Iris pigment epithelial cell (primary cell): ENCODE data around the gene NAA50.

Source experiments
- DNase-seq: peaks from one replicate; pipeline ENCODE4 v3.0.0-alpha.2; 2011; ENCODE audit warnings: low read depth

The NAA50 gene

DNA sequence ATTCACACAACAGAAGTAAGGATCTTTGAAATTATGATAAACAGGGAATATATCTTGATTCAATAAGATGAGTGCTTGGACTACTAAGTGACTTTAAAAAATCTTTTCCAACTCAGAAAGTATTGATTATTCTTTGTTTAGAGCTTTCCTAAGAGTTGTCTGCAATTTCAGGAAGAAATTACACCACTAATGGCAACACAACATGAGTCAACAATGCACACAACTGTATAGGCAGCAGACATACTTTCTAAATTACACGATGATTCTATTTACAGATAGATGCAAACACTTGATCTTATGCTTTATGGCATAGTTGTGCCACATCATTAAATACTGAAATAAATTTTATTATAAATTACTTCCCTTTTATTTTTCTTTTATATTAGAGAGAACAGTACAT is 4.4 kb downstream of the NAA50 start:
- peak; percentile 34 for DNase-seq

DNA sequence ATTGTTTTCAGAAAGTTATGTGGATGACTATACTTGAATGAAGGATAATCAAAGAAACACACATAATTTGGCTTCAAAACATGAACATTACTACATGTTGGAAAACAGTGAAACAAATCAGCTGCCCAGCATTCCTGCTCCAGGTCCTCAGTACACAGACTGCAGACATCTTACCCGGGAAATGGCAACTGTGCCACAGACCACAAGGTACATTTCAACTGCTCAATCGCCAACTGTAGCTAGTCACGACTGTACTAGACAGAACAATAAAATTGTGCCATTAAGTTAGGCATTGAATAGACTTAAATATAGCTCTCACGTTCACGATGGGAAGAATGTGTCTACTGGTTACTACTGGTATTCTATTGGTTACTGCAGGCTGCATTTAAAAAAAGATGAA is 5.0 kb downstream of the NAA50 start:
- DNase-seq: no peak

DNA sequence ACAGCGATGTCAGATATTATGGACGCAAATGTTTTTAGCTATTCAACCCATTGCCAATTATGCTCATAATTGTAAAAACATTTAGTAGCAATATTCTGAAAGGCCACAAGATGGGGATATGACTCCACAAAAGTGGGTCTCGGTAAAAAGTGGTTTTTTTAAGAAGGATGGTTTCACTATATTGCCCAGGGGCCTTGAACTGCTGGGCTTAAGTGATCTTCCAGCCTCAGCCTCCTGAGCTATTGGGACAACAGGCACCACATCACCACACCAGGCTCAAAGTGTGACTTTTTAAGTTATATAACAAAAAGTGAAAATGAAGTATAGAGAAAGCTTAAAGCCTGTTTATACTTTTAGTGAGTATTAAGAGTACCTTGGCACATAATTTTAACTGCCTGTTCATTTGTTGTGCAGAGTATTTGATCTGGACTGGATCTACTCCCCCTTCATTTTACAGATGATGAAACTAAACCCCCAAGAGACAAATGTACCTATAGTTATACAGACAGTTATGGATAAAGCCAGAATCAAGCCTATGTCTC is 9.4 kb downstream of the NAA50 start:
- peak; percentile 65 for DNase-seq

DNA sequence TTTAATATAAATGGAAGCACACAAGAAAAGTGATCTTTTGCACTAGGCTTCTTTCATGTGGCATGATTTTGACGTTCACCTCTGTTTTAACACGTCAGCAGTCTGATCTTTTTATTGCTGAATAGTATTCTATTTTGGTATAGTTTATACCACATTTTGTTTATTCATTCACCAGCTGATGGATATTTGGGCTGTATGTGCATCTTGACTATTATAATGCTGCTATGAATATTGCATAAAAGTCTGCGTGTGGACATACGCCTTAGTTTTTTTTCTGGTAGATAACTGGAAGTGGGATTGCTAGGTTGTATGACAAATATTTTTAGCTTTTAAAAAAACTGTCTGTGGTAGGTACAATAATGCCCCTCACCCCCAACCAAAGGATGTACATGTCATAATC is 14.4 kb downstream of the NAA50 start:
- DNase-seq: no peak

DNA sequence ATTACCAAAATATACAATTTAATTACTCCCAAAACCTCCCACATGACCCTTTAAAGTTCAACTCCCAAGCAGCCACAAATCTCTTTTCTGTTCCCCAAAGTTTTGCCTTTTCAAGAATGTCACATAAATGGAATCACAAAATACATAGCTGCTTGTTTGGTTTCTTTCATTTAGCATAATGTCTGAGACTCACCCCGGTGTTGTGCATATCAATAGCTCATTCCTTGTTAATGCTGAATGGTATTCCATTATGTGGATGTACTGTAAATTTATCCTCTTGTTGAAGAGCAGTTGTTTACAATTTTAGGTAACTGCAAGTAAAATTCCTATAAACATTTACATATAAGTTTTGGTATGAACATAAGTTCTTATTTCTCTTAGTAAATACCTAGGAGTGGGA is 15.5 kb downstream of the NAA50 start:
- no peak for DNase-seq

DNA sequence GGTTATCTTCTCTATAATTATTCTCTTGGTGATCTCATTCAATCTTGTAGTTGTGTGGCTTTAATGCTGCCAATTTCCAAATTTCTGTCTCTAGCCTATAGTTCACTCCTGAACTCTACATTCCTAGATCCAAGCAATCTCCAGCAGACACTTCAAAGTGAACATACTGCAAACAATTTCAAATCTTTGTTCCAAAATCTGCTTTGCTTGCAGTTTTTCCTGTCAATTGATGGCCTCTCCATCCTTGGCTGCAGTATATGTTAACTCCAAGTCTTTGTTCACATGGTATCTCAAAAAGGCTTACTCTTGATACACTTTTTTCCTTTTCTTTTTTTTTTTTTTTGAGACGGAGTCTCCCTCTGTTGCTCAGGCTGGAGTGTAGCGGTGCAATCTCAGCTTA is 17.4 kb downstream of the NAA50 start:
- DNase-seq: no peak

DNA sequence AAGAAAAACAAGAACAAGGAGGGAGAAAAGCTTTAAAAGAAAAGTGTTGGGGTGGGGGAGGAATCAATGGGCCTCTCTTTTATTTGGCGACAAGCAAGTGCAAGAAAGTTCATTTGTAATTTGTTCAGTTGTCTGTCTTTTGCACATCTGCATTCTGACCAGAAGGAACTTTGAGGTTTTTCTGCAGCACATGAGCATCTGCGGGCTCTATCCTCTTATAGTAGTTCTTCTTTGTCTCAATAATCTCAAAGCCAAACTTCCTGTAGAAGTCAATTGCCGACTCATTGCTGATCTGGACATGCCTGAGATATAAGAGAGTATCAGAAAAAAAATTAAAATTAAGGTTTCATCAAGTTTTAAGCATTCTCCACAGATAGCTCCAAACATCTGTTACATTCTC is 24.4 kb downstream of the NAA50 start:
- DNase-seq: no peak

DNA sequence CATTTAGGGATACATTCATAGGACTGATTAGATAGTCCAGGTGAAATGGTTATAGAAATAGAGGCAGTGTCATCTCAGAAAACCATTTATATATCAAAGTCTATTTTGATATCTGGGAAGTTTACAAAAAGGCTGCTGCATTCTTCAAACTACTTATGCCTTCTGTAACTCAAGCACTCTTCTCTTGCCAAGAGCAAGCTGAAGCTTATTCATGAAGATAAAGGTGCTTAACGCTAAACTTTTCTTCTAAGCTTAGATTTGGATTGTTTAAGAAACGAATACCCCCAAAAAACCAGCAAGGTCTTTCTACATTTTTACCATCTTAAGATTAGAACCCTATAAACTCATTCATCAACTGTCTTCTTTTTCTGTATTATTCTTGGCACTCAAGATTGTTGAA is 26.3 kb downstream of the NAA50 start:
- DNase-seq: no peak

DNA sequence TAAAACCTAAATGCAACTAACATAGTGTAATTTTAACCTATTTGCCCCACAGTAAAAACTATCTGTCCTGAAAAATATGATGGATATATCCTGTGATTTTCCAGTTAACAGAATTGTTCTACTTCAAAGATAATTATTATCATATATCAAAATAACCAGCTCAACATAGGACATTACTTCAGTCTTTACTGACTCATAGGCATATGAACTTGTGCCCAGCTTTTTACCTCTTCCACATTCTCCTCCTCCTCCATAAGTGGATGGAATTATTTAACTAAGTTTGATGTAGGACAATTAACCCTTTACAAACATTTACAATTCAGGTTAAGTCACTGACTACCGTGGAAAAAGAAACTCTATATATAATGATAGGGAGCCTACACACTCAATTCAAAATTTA is 26.8 kb downstream of the NAA50 start:
- no peak for DNase-seq

DNA sequence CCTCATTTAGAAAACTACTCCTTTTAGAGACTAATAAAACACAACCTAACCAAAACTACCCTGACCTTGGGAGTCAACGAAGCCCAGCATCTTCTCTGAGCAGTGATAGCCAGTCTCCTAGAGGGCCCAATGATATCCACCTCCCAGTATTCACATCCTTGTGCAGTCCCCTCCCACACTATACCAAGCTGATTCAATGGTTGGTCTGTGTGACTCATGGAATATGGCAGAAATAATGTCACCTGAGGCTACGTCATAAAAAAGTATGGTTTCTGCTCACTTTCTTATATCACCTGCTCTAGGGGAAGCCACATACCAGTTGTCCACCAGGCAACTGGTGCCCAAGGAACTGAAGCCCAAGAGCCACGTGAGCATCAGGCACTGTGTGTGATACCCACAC is 28.2 kb downstream of the NAA50 start:
- DNase-seq: no peak

DNA sequence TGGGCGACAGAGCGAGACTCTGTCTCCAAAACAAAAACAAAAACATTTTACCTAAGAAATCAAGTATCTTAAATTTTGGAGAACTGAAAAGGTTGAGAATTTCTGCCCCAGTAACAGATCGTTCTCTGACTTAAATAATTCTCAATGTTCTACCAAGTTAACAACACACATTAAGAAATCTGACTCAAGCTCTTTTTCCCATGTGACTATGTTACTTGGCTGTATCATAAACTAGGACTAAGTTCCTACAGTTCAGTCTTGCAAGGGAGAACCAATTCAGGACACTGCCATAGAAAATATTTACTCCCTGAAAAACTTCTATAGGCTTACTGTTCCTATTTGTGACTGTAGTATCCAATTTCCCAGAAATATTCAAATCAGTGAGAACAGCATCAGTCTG is 28.7 kb downstream of the NAA50 start:
- DNase-seq: no peak

DNA sequence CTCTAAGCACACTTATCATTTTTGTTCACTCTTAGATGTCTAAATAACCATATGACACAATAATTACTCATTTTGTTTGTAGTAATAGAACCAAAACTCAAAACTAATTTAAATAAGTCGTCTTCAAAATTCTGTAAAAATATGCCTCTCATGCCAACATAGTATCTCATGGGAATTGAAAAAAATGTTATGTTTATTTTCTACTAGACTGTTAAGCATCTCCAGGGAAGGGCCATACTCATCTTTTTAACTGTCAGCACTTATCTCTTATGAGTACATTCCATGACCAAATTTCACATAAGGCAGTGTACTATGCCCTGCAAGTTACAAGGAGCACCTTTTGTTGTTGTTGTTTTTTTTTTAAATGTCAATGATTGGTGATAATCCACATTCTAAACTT is 31.3 kb downstream of the NAA50 start:
- no peak for DNase-seq

DNA sequence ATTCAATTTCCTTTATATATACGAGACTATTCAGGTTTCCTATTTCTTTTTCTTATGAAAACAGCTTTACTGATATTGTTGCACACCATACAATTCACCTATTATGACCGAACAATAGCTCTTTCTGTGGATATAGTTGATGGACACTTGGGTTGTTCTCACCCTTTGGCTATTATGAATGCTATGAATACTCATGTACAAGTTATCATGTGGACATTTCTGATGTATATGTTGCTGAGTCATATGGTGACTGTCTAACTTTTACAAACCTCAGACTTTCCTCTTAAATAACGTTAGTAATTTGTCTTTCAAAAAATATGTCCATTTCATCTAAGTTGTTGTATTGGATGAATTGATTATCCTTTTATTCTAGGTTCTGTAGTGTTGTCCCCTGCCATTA is 33.9 kb downstream of the NAA50 start:
- DNase-seq: peak; percentile 40

DNA sequence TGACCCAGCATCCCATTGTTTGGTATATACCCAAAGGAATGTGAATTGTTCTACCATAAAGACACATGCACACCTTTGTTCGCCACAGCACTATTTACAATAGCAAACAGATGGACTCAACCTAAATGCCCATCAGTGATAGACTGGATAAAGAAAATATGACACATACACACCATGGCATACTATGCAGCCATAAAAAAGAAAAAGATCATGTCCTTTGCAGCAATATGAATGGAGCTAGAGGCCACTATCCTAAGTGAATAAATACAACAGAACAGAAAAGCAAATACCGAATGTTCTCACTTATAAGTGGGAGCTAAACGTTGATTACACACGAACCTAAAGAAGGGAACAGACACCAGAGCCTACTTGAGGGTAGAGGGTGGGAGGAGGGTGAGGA is 38.2 kb downstream of the NAA50 start:
- DNase-seq: no peak

DNA sequence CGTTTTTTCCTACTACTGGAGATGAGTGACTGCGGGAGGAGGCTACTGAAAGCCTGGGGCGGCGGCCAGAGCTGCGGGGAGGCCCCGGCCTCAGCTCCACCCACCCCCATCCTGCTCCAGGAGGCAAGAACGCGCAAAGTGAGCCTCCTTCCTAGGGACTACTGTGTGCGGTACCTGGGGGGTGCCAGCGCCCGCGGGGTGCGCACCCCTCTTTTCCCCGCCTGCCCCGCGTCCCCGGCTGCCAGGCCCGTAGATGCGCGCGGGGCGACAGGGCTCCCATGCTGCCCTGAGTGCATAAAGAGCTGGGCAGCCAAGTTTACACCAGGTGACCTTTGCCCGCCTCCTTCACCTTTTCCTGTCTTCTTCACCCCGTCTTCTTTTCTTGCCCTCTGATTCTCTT is 47.1 kb downstream of the NAA50 start:
- peak; percentile 34 for DNase-seq

DNA sequence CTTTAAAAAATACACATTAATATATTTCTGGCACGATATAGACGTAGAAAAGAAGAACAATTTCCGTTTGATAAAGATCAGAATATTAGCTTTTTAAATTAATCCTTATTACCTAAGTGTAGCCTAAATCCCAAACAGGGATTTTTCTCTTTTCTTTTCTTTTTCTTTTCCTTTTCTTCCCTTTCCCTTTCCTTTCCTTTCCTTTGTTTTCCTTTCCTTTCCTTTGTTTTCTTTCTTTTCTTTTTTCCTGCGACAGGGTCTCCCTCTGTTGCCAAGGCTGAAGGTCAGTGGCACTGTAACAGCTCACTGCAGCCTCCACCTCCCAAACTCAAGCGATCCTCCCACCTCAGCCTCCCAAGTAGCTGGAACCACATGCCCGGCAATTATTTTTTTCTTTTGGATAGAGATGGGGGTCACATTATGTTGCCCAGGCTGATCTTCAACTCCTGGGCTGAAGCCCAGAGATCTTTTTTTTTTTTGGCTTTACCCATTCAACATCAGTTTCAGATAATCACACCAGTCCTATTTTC is 47.8 kb downstream of the NAA50 start:
- DNase-seq: no peak

DNA sequence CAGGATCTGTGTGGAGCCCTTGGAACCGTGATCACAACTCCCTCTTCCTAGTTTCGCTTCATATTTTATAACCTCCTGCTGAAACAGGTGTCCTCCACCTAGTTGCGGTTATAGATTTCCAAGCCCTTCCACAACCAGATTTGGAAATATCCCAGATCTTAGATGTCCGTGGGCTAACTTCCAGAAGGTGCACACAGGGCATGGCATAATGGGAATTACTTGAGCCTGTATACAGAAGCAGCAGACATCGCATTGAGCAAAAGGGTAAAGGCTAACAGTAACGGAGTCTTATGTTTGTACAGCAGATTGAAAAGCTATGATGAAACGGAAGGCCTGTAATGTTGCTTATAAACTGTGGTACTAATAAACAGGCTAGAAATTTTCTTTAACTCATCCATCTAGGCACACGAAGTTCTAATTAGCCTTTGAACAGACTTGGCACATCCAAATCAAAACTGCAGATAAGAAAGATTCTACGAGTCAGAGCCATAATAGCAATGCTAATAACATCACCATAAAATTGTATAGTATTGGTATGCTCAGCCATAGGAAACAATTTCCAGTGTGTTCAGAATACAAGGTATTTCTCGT is 48.5 kb downstream of the NAA50 start:
- peak; percentile 48 for DNase-seq

DNA sequence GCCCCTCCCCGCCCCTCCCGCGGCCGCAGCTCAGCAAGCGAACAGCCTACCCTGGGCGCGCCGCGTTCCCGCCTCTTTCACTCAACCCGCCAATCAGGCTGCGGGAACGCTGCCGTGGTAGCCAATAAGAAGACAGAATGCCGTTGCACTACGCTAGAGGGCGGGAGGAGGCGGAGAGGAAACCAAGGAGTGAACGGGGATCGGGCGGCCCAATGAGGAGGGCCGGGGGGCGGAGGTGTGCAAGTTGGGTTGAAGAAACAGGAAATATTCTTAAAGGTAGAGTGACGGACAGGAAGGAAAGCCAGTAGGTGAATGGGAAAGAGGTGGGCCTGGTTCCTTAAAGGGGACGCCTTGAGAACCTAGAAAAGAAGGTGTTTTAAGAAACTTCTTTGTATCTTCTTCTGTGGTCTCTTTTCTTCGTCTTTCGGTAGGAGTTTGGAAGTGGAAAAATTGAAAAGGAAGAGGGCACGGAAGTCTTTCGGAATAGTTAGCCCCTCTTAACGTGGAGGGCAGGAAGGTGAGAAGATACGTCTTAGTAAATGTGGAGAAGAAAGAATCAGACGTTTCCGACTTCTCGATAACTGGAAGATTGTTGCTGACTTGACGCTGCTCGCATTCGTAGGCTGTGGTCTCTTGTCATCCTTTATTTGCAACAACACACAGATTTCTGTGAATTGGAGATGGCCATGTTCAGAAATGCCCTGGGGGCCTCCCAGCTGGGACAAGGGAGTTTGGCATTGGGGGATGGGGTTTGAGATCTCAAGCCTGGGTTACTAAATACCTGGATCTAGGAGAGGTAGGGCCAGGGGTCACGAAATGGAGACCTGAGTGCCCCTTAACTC is 49.2 kb downstream of the NAA50 start:
- DNase-seq: peak; percentile 100

DNA sequence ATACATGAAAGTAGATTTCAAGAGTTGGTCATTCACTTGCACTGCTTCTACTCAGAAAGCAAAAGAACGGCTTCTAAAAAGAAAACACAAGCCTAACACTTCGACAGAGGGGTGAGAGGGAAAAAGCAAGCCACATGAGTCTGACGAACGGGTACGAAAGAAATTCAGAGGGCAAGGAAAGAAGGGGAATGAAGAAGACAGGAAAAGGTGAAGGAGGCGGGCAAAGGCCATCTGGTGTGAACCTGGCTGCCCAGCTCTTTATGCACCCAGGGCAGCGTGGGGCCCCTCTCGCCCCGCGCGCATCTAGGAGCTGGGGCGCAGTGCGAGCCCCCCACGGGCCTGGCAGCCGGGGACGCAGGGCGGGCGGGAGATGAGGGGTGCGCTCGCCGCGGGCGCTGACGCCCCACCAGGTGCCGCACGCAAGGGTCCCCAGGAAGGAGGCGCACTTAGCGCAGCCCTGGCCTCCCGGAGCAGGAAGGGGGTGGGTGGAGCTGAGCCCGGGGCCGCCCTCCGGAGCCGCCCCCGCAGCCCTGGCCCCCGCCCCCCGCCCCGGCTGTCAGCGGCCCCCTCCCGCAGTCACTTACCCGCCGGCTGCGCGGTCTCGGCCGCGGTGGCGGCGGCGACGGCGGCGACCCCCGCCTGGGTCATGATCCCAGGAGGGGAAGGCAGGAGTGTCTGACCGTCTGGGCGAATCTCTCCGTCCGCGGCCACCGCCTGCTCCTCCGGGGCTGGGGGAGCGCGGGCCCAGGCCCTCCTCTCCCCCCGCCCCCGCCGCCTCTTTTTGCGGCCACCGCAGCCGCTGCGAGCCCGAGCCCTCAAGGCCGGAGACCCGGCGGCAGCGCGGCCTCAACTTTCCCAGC is 50.0 kb downstream of the NAA50 start, which contains the start of gene USF3:
USF3 (minus strand) TSS at position 857 of the 860 bp plus-strand sequence. CDS start 21,764 bp downstream, outside the sequence.
- DNase-seq: peak; percentile 52

DNA sequence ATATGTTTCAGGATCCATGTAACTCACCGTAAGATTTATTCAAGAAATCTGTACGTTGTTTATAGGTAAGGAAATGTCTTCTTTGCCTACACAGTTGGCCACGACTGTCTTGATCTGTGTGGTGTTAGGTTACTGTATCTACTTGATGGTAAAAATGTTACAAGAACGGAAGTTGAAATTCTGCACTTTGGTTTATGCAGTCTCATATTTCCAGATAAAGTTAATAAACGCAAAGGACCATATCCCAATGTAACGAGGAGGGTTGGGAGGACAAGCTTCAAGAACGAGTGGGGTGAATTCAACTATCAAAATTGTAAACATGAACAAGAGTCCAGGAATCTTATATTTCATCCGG is 50.6 kb downstream of the NAA50 start:
- DNase-seq: peak; percentile 60

DNA sequence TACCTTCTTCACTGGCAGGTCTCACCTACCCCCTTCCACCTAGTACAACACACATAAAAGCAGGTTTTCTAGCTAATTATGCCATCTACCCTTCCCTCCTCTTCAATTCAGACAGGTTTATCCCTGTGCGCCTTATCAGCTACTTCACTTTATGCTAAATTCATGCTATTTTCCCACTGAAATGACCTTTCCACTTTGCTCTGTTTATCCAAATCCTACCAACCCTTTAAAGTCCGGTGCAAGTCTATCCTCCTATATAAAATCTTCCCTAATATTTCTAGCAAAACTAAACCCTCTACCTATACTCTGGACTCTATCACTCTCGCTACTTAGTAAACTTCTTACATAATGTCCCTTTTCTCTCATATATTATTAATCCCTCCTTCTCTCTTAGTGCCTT is 55.6 kb downstream of the NAA50 start:
- no peak for DNase-seq

DNA sequence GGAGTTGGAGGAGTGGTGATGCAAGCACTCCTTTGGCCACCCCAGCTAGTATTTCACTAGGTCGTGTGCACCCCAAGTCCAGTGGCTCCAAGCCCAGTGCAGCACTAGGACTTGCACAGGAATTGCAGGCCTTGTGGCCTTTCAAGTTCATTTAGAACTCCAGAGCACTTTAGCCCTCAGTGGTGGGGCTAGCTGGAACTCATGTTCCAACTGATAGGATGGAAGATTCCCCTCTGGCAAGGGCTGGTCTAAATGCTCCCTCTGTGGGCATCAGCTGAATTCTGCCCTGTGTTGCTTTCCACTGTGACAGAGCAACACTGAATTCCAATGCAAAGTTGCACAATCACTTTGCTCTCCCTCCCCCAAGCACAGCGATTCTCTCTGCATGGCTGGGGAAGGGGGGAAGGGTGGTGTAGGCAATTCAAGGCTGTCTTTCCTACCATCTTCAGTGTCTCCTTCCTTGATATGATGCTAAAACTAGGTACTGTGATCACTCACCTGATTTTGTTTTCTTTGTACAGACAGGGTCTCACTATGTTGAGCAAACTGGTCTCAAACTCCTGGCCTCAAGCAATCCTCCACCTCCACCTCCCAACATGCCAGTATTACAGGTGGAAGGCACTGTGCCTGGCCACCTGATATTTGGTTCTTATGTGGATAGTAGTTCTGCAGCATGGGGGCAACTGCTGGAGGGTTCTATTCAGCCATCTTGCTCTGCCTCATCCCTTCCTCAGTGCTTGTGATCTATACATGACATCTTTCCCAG is 59.9 kb downstream of the NAA50 start:
- DNase-seq: peak; percentile 83
